Right lobe of liver (tissue), 4 donors: ENCODE results near the gene KCNQ2.

Source experiments
- POLR2A ChIP-seq: fragments of 450-650 bp; IDR thresholded peaks from one replicate; pipeline ENCODE4 v1.6.1; 2017; ENCODE audit warnings: antibody characterized with exemption, mild to moderate bottlenecking
- TF ChIP-seq, protein P1 (sequence below), 4 donors: fragments of 200-600 bp in 3 of 4; fragments of 450-650 bp in 1 of 4; IDR thresholded peaks; one replicate each; pipeline versions ENCODE4 v1.5.1 to v1.8.0; 2016 to 2022; ENCODE audit warnings: antibody characterized with exemption in 4 of 4, mild to moderate bottlenecking in 2 of 4
- donor health status: DM: no; HTN: no; CAD: no.
- donor health status: DM: no; HTN: no; CAD: no.
- donor health status: DM: no; HTN: yes; CAD: no.

DNA sequence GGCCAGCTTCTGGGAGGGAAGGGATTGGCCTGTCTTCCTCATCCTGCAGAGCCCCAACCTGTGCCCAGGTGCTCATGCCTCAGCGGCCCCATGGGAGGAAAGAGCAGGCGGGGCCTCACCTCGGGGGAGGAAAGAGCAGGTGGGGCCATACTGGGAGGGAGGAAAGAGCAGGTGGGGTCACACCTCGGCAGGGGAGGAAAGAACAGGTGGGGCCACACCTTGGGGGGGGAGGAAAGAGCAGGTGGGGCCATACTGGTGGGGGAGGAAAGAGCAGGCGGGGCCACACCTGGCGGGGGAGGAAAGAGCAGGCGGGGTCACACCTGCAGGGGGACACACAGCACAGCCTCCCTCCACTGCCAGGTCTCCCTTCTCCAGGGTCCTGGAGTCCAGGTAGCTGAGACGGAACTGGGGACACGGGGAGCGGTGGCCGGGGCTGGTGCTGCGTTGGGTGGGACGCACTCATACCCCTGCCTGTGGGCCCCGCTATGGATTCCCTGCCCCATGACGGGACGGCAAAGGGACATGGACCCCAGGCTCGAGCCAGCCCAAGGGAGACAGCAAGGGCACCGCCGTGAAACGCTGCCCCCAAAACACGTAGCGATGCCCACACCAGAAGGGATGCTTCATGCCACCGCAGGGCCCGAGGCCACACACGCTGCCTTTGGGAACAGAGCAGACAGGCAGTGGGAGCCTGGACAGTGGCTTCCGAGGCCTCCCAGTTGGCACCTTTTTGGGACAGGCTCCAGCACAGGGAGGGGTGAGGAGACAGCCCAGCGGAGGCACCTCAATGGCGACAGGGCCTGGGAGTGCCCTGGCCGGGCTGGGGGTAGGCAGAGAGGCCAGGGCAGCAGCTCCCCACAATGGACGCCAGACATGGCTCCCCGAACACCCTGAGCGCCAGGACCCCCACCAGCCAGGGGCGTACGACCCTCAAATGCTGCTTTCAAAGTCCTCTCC, 68.0 kb downstream of the KCNQ2 start:
- TF ChIP-seq, protein P1, sequence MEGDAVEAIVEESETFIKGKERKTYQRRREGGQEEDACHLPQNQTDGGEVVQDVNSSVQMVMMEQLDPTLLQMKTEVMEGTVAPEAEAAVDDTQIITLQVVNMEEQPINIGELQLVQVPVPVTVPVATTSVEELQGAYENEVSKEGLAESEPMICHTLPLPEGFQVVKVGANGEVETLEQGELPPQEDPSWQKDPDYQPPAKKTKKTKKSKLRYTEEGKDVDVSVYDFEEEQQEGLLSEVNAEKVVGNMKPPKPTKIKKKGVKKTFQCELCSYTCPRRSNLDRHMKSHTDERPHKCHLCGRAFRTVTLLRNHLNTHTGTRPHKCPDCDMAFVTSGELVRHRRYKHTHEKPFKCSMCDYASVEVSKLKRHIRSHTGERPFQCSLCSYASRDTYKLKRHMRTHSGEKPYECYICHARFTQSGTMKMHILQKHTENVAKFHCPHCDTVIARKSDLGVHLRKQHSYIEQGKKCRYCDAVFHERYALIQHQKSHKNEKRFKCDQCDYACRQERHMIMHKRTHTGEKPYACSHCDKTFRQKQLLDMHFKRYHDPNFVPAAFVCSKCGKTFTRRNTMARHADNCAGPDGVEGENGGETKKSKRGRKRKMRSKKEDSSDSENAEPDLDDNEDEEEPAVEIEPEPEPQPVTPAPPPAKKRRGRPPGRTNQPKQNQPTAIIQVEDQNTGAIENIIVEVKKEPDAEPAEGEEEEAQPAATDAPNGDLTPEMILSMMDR (IDR thresholded peaks at IDR 0.05) = no peak
- no peak for TF ChIP-seq POLR2A
